Measurements from ENCODE around the gene RND1. TPM values are rescaled to one million over a fixed set of nuclear protein-coding genes. Genes with fewer than 3 reads are reported as not detected.

RND1 gene
- total RNA-seq, 1 donor from 2014 or later: under 0.01 TPM

DNA sequence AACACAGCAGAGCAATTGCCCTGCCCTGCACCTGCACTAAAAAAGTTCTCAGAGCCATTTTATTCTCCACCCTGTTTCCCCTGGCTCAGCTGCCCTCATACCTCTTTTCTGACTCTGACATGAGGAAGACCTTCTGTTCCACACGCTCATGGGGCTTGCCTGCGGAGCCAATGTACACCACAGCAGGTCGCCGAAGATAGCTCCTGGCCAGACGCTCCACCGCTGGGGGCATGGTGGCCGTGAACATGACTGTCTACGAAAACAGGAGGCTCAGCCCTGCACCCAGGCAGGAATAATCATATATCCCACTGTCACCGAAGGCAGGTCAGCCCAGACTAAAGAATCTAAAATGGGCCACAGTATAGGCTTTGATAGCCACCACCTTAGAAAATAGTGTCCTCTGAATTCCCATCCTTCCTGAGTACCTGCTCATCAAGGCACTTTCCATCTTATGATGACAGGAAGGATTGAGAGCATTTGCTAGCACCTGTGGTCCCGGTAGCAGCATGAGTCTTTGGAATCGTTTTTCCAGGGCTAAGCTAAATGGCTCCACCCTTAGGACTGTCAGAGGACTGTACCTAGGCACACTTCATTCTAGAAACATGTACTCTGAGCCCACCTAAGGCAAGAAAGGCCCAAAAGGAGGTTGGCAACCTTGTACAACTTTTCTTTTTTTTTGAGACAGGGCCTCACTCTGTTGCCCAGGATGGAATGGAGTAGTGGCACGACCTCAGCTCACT lies 33.2 kb downstream of the RND1 start:
- Histone ChIP-seq H3K9ac (ENCODE audit: low read depth in 1 of 3, low read length in 3 of 3) (no peak overlapping the region), H3K36me3 (ENCODE audit: control insufficient read depth in 3 of 3, insufficient read depth in 3 of 3, low read length in 3 of 3) (peaks cover 62 to 83% (median 83%) of the 10 kb centered on the region in 3 donors), H3K4me3 (ENCODE audit: low read length in 3 of 3) (no peak overlapping the region), H3K9me3 (ENCODE audit: control insufficient read depth in 3 of 3, low read length in 3 of 3) (no peaks in the 10 kb centered on the region), H3K4me1 (ENCODE audit: control insufficient read depth in 3 of 3, insufficient read depth in 3 of 3, low read length in 3 of 3) (no peaks in the 10 kb centered on the region), H3K27me3 (ENCODE audit: control insufficient read depth in 3 of 3, insufficient read depth in 3 of 3, low read length in 3 of 3) (no peaks in the 10 kb centered on the region), H3K27ac (ENCODE audit: low read depth, low read length) (no peak overlapping the region)

GRCh38 chr12:48831257-48831656 lies 34.4 kb downstream of the RND1 start:
- Histone ChIP-seq H3K27ac (ENCODE audit: low read depth, low read length) (no peak overlapping the region), H3K4me3 (ENCODE audit: low read length in 3 of 3) (no peak overlapping the region), H3K36me3 (ENCODE audit: control insufficient read depth in 3 of 3, insufficient read depth in 3 of 3, low read length in 3 of 3) (peaks cover 49 to 74% (median 71%) of the 10 kb centered on the region in 3 donors)

GRCh38 chr12:48828841-48829575 lies 36.7 kb downstream of the RND1 start:
- H3K27me3 ChIP-seq (ENCODE audit: control insufficient read depth in 3 of 3, insufficient read depth in 3 of 3, low read length in 3 of 3): no peaks in the 10 kb centered on the region
- H3K9ac ChIP-seq (ENCODE audit: low read depth in 1 of 3, low read length in 3 of 3): no peak overlapping the region
- peaks cover 40 to 62% (median 56%) of the 10 kb centered on the region in 3 donors for H3K36me3 ChIP-seq (ENCODE audit: control insufficient read depth in 3 of 3, insufficient read depth in 3 of 3, low read length in 3 of 3)
- H3K27ac ChIP-seq (ENCODE audit: low read depth, low read length): no peak overlapping the region
- H3K9me3 ChIP-seq (ENCODE audit: control insufficient read depth in 3 of 3, low read length in 3 of 3): no peaks in the 10 kb centered on the region
- no peak overlapping the region for H3K4me3 ChIP-seq (ENCODE audit: low read length in 3 of 3)
- no peaks in the 10 kb centered on the region for H3K4me1 ChIP-seq (ENCODE audit: control insufficient read depth in 3 of 3, insufficient read depth in 3 of 3, low read length in 3 of 3)

More at GRCh38 chr12:48831257-48831656, 34.4 kb downstream of the RND1 start:
- no peaks in the 10 kb centered on the region for H3K9me3 ChIP-seq (ENCODE audit: control insufficient read depth in 3 of 3, low read length in 3 of 3)
- no peaks in the 10 kb centered on the region for H3K27me3 ChIP-seq (ENCODE audit: control insufficient read depth in 3 of 3, insufficient read depth in 3 of 3, low read length in 3 of 3)
- H3K9ac ChIP-seq (ENCODE audit: low read depth in 1 of 3, low read length in 3 of 3): no peak overlapping the region
- H3K4me1 ChIP-seq (ENCODE audit: control insufficient read depth in 3 of 3, insufficient read depth in 3 of 3, low read length in 3 of 3): no peaks in the 10 kb centered on the region

DNA sequence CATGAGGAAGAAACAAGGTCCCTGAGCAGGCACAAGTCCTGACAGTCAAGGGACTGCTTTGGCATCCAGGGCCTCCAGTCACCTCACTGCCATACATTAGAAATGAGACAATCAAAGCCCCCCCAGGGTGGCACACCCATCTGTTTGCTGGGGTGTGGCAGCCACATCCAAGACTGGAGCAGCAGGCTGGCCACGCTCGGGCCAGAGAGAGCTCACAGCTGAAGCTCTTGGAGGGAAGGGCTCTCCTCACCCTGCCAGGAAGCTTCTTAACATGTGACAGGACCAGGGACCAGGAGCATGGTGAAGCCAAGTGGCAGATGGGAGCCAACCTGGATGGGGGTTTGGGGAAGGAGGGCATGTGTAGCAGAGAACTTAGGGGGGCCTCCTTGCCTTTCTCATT lies 37.4 kb downstream of the RND1 start:
- H3K36me3 ChIP-seq (ENCODE audit: control insufficient read depth in 3 of 3, insufficient read depth in 3 of 3, low read length in 3 of 3): peaks cover 36 to 56% (median 49%) of the 10 kb centered on the region in 3 donors

DNA sequence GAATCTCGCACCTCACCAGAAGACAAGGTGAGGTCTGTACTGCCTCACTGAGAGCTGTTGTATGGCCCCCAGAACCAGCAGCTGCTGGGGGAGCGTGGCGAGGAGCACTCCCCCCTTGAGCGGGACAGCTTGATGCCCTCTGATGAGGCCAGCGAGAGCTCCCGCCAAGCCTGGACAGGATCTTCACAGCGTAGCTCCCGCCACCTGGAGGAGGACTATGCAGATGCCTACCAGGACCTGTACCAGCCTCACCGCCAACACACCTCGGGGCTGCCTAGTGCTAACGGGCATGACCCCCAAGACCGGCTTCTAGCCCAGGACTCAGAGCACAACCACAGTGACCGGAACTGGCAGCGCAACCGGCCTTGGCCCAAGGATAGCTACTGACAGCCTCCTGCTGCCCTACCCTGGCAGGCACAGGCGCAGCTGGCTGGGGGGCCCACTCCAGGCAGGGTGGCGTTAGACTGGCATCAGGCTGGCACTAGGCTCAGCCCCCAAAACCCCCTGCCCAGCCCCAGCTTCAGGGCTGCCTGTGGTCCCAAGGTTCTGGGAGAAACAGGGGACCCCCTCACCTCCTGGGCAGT lies 38.1 kb downstream of the RND1 start:
- H3K9ac ChIP-seq (ENCODE audit: low read depth in 1 of 3, low read length in 3 of 3): no peak overlapping the region
- H3K4me3 ChIP-seq (ENCODE audit: low read length in 3 of 3): no peak overlapping the region
- H3K36me3 ChIP-seq (ENCODE audit: control insufficient read depth in 3 of 3, insufficient read depth in 3 of 3, low read length in 3 of 3): peaks cover 33 to 49% (median 42%) of the 10 kb centered on the region in 3 donors
- H3K4me1 ChIP-seq (ENCODE audit: control insufficient read depth in 3 of 3, insufficient read depth in 3 of 3, low read length in 3 of 3): no peaks in the 10 kb centered on the region
- H3K9me3 ChIP-seq (ENCODE audit: control insufficient read depth in 3 of 3, low read length in 3 of 3): no peaks in the 10 kb centered on the region
- H3K27ac ChIP-seq (ENCODE audit: low read depth, low read length): no peak overlapping the region
- no peaks in the 10 kb centered on the region for H3K27me3 ChIP-seq (ENCODE audit: control insufficient read depth in 3 of 3, insufficient read depth in 3 of 3, low read length in 3 of 3)

More for the DNA sequence above, 37.4 kb downstream of the RND1 start:
- Histone ChIP-seq H3K27me3 (ENCODE audit: control insufficient read depth in 3 of 3, insufficient read depth in 3 of 3, low read length in 3 of 3) (no peaks in the 10 kb centered on the region), H3K9ac (ENCODE audit: low read depth in 1 of 3, low read length in 3 of 3) (no peak overlapping the region), H3K4me1 (ENCODE audit: control insufficient read depth in 3 of 3, insufficient read depth in 3 of 3, low read length in 3 of 3) (no peaks in the 10 kb centered on the region), H3K4me3 (ENCODE audit: low read length in 3 of 3) (no peak overlapping the region), H3K27ac (ENCODE audit: low read depth, low read length) (no peak overlapping the region), H3K9me3 (ENCODE audit: control insufficient read depth in 3 of 3, low read length in 3 of 3) (no peaks in the 10 kb centered on the region)

DNA sequence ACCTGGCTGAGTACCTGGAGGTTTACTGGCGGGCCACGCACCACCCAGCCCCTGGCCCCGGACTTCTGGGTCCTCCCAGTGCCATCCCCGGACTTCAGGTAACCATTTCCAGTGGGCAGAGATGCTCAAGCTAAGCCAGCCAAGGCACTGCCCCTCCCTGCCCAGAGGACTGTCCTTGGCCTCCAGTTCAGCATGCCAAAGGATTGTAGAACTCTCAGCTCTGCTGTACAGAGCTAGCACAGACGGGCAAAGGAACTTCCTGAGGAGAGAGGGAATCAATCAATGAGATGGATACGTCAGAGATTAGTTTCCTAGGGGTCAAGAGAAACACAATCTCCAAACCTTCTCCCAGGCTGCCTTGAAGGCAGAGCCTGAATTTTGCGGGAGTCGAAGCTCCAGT lies 38.6 kb downstream of the RND1 start:
- no peaks in the 10 kb centered on the region for H3K4me1 ChIP-seq (ENCODE audit: control insufficient read depth in 3 of 3, insufficient read depth in 3 of 3, low read length in 3 of 3)
- no peaks in the 10 kb centered on the region for H3K9me3 ChIP-seq (ENCODE audit: control insufficient read depth in 3 of 3, low read length in 3 of 3)
- no peaks in the 10 kb centered on the region for H3K27me3 ChIP-seq (ENCODE audit: control insufficient read depth in 3 of 3, insufficient read depth in 3 of 3, low read length in 3 of 3)
- H3K36me3 ChIP-seq (ENCODE audit: control insufficient read depth in 3 of 3, insufficient read depth in 3 of 3, low read length in 3 of 3): peaks cover 33 to 43% (median 36%) of the 10 kb centered on the region in 3 donors
- H3K4me3 ChIP-seq (ENCODE audit: low read length in 3 of 3): no peak overlapping the region
- no peak overlapping the region for H3K9ac ChIP-seq (ENCODE audit: low read depth in 1 of 3, low read length in 3 of 3)
- no peak overlapping the region for H3K27ac ChIP-seq (ENCODE audit: low read depth, low read length)

GRCh38 chr12:48826209-48826855 lies 39.3 kb downstream of the RND1 start:
- Histone ChIP-seq H3K9me3 (ENCODE audit: control insufficient read depth in 3 of 3, low read length in 3 of 3) (no peaks in the 10 kb centered on the region), H3K36me3 (ENCODE audit: control insufficient read depth in 3 of 3, insufficient read depth in 3 of 3, low read length in 3 of 3) (peaks cover 27 to 36% (median 30%) of the 10 kb centered on the region in 3 donors), H3K9ac (ENCODE audit: low read depth in 1 of 3, low read length in 3 of 3) (no peak overlapping the region), H3K27me3 (ENCODE audit: control insufficient read depth in 3 of 3, insufficient read depth in 3 of 3, low read length in 3 of 3) (no peaks in the 10 kb centered on the region), H3K27ac (ENCODE audit: low read depth, low read length) (no peak overlapping the region), H3K4me1 (ENCODE audit: control insufficient read depth in 3 of 3, insufficient read depth in 3 of 3, low read length in 3 of 3) (no peaks in the 10 kb centered on the region), H3K4me3 (ENCODE audit: low read length in 3 of 3) (no peak overlapping the region)

- H3K27ac ChIP-seq (ENCODE audit: low read depth, low read length): no peak overlapping the region
- peaks cover 13 to 22% (median 15%) of the 10 kb centered on the region in 3 donors for H3K36me3 ChIP-seq (ENCODE audit: control insufficient read depth in 3 of 3, insufficient read depth in 3 of 3, low read length in 3 of 3)
- no peak overlapping the region for H3K9ac ChIP-seq (ENCODE audit: low read depth in 1 of 3, low read length in 3 of 3)
Observed at GRCh38 chr12:48824905-48825304, 40.8 kb downstream of the RND1 start.

GRCh38 chr12:48824112-48824511 lies 41.6 kb downstream of the RND1 start:
- peaks cover 0 to 4% (median 1%) of the 10 kb centered on the region in 3 donors for H3K4me1 ChIP-seq (ENCODE audit: control insufficient read depth in 3 of 3, insufficient read depth in 3 of 3, low read length in 3 of 3)
- no peak overlapping the region for H3K4me3 ChIP-seq (ENCODE audit: low read length in 3 of 3)
- no peak overlapping the region for H3K27ac ChIP-seq (ENCODE audit: low read depth, low read length)
- H3K36me3 ChIP-seq (ENCODE audit: control insufficient read depth in 3 of 3, insufficient read depth in 3 of 3, low read length in 3 of 3): peaks cover 5 to 14% (median 8%) of the 10 kb centered on the region in 3 donors
- H3K9ac ChIP-seq (ENCODE audit: low read depth in 1 of 3, low read length in 3 of 3): no peak overlapping the region
- H3K27me3 ChIP-seq (ENCODE audit: control insufficient read depth in 3 of 3, insufficient read depth in 3 of 3, low read length in 3 of 3): peaks cover 0 to 14% (median 3%) of the 10 kb centered on the region in 3 donors
- H3K9me3 ChIP-seq (ENCODE audit: control insufficient read depth in 3 of 3, low read length in 3 of 3): no peaks in the 10 kb centered on the region

More at GRCh38 chr12:48824905-48825304, 40.8 kb downstream of the RND1 start:
- no peaks in the 10 kb centered on the region for H3K4me1 ChIP-seq (ENCODE audit: control insufficient read depth in 3 of 3, insufficient read depth in 3 of 3, low read length in 3 of 3)
- no peak overlapping the region for H3K4me3 ChIP-seq (ENCODE audit: low read length in 3 of 3)
- H3K9me3 ChIP-seq (ENCODE audit: control insufficient read depth in 3 of 3, low read length in 3 of 3): no peaks in the 10 kb centered on the region
- H3K27me3 ChIP-seq (ENCODE audit: control insufficient read depth in 3 of 3, insufficient read depth in 3 of 3, low read length in 3 of 3): peaks cover 0 to 6% (median 0%) of the 10 kb centered on the region in 3 donors

Data from skeletal muscle tissue (tissue), 4 donors.